ENCODE data around the gene NFATC4. TPM values are rescaled to one million over a fixed set of nuclear protein-coding genes. Genes with fewer than 3 reads are reported as not detected.

The NFATC4 gene
- total and polyA plus RNA-seq, 2 experiments from 2014 or later = 20.9 to 26.6 TPM

- Histone ChIP-seq H3K79me2 (replicated peaks; ENCODE audit: insufficient read depth) (no peaks in the 10 kb centered on the region), H4K20me1 (replicated peaks; ENCODE audit: insufficient read depth) (no peaks in the 10 kb centered on the region; the same call in 1 of the 2 replicates), H3K4me2 (peak overlapping the region; percentile 65), H3K4me1 (ENCODE audit: insufficient read depth) (peaks cover 16% of the 10 kb centered on the region; the same call in 1 of the 2 replicates), H3K9me2 (ENCODE audit: insufficient read depth) (no peaks in the 10 kb centered on the region), H3K27me3 (ENCODE audit: insufficient read depth) (peaks cover 7% of the 10 kb centered on the region; the same call in 1 of the 2 replicates), H3K27ac (ENCODE audit: low read depth) (no peak overlapping the region), H2AFZ (0 out of 2 replicates have a peak overlapping the region, but pooled peaks have one; percentile 19), H3F3A (replicated peaks; ENCODE audit: low read depth) (0 out of 2 replicates have a peak, but pooled peaks cover 4% of the 10 kb centered on the region), H3K4me3 (no peak overlapping the region), H3K36me3 (ENCODE audit: insufficient read depth) (no peaks in the 10 kb centered on the region)
- H3K27me3 Mint-ChIP-seq (ENCODE audit: insufficient read depth, low read depth, poor library complexity) = peaks cover 7% of the 10 kb centered on the region
- peaks cover 31% of the 10 kb centered on the region for H3K4me1 Mint-ChIP-seq
- no peaks in the 10 kb centered on the region for H3K36me3 Mint-ChIP-seq (ENCODE audit: low read depth)
- ATAC-seq = peak; percentile 74
- no peak overlapping the region for H3K27ac Mint-ChIP-seq
- peak; percentile 45 for DNase-seq (ENCODE audit: low spot score)
- TF ChIP-seq REST (IDR thresholded peaks at IDR 0.05; ENCODE audit: unreplicated experiment) (no peak), ZNF462 (CRISPR knock-in tag; IDR thresholded peaks at IDR 0.05) (no peak), CTCF (conservative IDR thresholded peaks at IDR 0.05; ENCODE audit: low read depth in 2 of 2) (peak; percentile 36 to 38)
- no peak overlapping the region; the same call in 2 of the 3 replicates for H3K4me3 Mint-ChIP-seq
- no peaks in the 10 kb centered on the region for H3K9me3 Mint-ChIP-seq
Measured at GRCh38 chr14:24392325-24393091, 24.5 kb downstream of the NFATC4 start.

All from GM23338 (cell line).